HG03025 (cell line): ENCODE results near the gene EPHB4.
"Not testable (repeated sequence)": the region's sequence is repeated elsewhere in the genome, so short reads cannot be mapped to it uniquely, and the experiment has no call there.

Source experiments
- ATAC-seq: cut with Tn5 transposase; IDR thresholded peaks from one replicate; pipeline ENCODE4 v1.9.1; 2021; ENCODE audit warnings: mild to moderate bottlenecking, moderate library complexity; ENCODE audit not compliant: unreplicated experiment, low FRiP score

EPHB4 gene

GRCh38 chr7:100823140-100823525 is 4.2 kb downstream of the EPHB4 start:
- ATAC-seq: no peak

GRCh38 chr7:100822236-100823139 is 4.8 kb downstream of the EPHB4 start:
- no peak for ATAC-seq

GRCh38 chr7:100819586-100819985 is 7.7 kb downstream of the EPHB4 start:
- no peak for ATAC-seq

- no peak for ATAC-seq
Observed at GRCh38 chr7:100818825-100819224, 8.5 kb downstream of the EPHB4 start.

GRCh38 chr7:100818366-100818765 is 9.0 kb downstream of the EPHB4 start:
- ATAC-seq: no peak

GRCh38 chr7:100817097-100817496 is 10.2 kb downstream of the EPHB4 start:
- no peak for ATAC-seq

- ATAC-seq: not testable (repeated sequence)
Observed at GRCh38 chr7:100816515-100816914, 10.8 kb downstream of the EPHB4 start.

- no peak for ATAC-seq
Observed at GRCh38 chr7:100812729-100813128, 14.6 kb downstream of the EPHB4 start.

- ATAC-seq: no peak
Observed at GRCh38 chr7:100811480-100811879, 15.8 kb downstream of the EPHB4 start.

- no peak for ATAC-seq
Observed at GRCh38 chr7:100808354-100808875, 18.9 kb downstream of the EPHB4 start.

- ATAC-seq: not testable (repeated sequence)
Observed at GRCh38 chr7:100806883-100807282, 20.4 kb downstream of the EPHB4 start.

GRCh38 chr7:100806276-100806675 is 21.0 kb downstream of the EPHB4 start:
- no peak for ATAC-seq

GRCh38 chr7:100804681-100805431 is 22.5 kb downstream of the EPHB4 start:
- ATAC-seq: no peak

GRCh38 chr7:100803398-100804161 is 23.7 kb downstream of the EPHB4 start:
- ATAC-seq: peak; percentile 69

- ATAC-seq: no peak
Observed at GRCh38 chr7:100802951-100803350, 24.4 kb downstream of the EPHB4 start.

GRCh38 chr7:100801833-100802568 is 25.3 kb downstream of the EPHB4 start:
- ATAC-seq: no peak

- no peak for ATAC-seq
Observed at GRCh38 chr7:100799037-100799896, 28.1 kb downstream of the EPHB4 start.

GRCh38 chr7:100794741-100795140 is 32.6 kb downstream of the EPHB4 start:
- no peak for ATAC-seq
